ENCODE results near the gene CFAP20DC. TPM values are rescaled to one million over a fixed set of nuclear protein-coding genes. Genes with fewer than 3 reads are reported as not detected.

The CFAP20DC gene
- total RNA-seq, 1 experiment from 2014 or later, result 4.5 TPM

GRCh38 chr3:58963928-58964503 is 85.8 kb downstream of the CFAP20DC start:
- H3K23me2 ChIP-seq (ENCODE audit: insufficient read length, low read depth, low read length, poor library complexity, severe bottlenecking), result no peaks in the 10 kb centered on the region
- no peak overlapping the region for H3K4me3 Mint-ChIP-seq
- H3K4me1 Mint-ChIP-seq, result peaks cover 0 to 9% of the 10 kb centered on the region in 2 experiments; a peak in 2 of 4 replicates
- no peak overlapping the region for H3K4me2 ChIP-seq (ENCODE audit: insufficient read depth, insufficient read length, low read length)
- H4K5ac ChIP-seq (ENCODE audit: insufficient read length, low read depth, low read length), result no peak overlapping the region
- no peak for DNase-seq
- no peak overlapping the region for H2AFZ ChIP-seq (ENCODE audit: low read length)
- no peak overlapping the region for H3K4ac ChIP-seq (ENCODE audit: low read depth, low read length)
- H3K18ac ChIP-seq (ENCODE audit: insufficient read length, low read depth, low read length), result no peak overlapping the region
- no peak overlapping the region for H4K8ac ChIP-seq (replicated peaks; ENCODE audit: insufficient read length, low read depth, low read length)
- H4K91ac ChIP-seq (ENCODE audit: insufficient read length, low read depth, low read length), result no peak overlapping the region
- no peaks in the 10 kb centered on the region for H4K20me1 ChIP-seq (ENCODE audit: control insufficient read depth, insufficient read depth, insufficient read length)
- no peak overlapping the region for H3K14ac ChIP-seq (ENCODE audit: insufficient read depth, low read length)
- WGBS (ENCODE audit: extremely low coverage, insufficient read length, low lambda C conversion rate), result no CpG with 5 or more reads among the region's 2 CpGs
- no peaks in the 10 kb centered on the region for H3K79me1 ChIP-seq (ENCODE audit: insufficient read depth, low read depth, low read length, poor library complexity, severe bottlenecking)
- H3K27ac Mint-ChIP-seq, result no peak overlapping the region
- no peak overlapping the region for H3K56ac ChIP-seq (ENCODE audit: insufficient read length, low read depth, low read length)
- no peak for TF ChIP-seq CTCF (conservative IDR thresholded peaks at IDR 0.05)
- no peak overlapping the region for H3T11ph ChIP-seq (ENCODE audit: low read length)
- no peaks in the 10 kb centered on the region for H3K79me2 ChIP-seq (ENCODE audit: insufficient read depth, low read length)
- no peak overlapping the region for H3K27ac ChIP-seq (ENCODE audit: insufficient read length, low read depth, low read length)
- no peaks in the 10 kb centered on the region for H3K27me3 ChIP-seq (ENCODE audit: insufficient read depth, low read length)
- no peaks in the 10 kb centered on the region for H3K4me1 ChIP-seq (ENCODE audit: insufficient read depth, low read length)
- H2BK12ac ChIP-seq (ENCODE audit: insufficient read length, low read depth, low read length), result no peak overlapping the region
- no peak overlapping the region for H2BK120ac ChIP-seq (ENCODE audit: low read depth, low read length, poor library complexity, severe bottlenecking)
- H3K36me3 Mint-ChIP-seq (ENCODE audit: insufficient read depth in 1 of 3, low read depth in 3 of 3), result no peaks in the 10 kb centered on the region
- H3K23ac ChIP-seq (ENCODE audit: insufficient read length, low read depth, low read length), result no peak overlapping the region
- no peak overlapping the region for H2BK5ac ChIP-seq (ENCODE audit: insufficient read length, low read length)
- H3K9ac ChIP-seq (ENCODE audit: extremely low read depth, insufficient read length, low read length), result no peak overlapping the region
- H3K27me3 Mint-ChIP-seq (ENCODE audit: low read depth), result no peaks in the 10 kb centered on the region
- H3K9me3 Mint-ChIP-seq, result peaks cover 4% of the 10 kb centered on the region in 2 experiments; a peak in 1 of 5 replicates
- no peak overlapping the region for H2BK20ac ChIP-seq (ENCODE audit: low read depth, low read length, poor library complexity, severe bottlenecking)
- no peaks in the 10 kb centered on the region for H3K9me3 ChIP-seq (ENCODE audit: control insufficient read depth, low read depth, low read length)
- no peak overlapping the region for H2BK15ac ChIP-seq (ENCODE audit: low read depth, low read length)
- no peak overlapping the region for H2AK5ac ChIP-seq (ENCODE audit: insufficient read length, low read length)
